ENCODE data around the gene ZNF319. TPM values are rescaled to one million over a fixed set of nuclear protein-coding genes. Genes with fewer than 3 reads are reported as not detected.

The ZNF319 gene
- polyA plus RNA-seq, 1 donor (not counting 4 experiments of a cell fraction or from before 2014, with no cell fraction given): 3.3 TPM

DNA sequence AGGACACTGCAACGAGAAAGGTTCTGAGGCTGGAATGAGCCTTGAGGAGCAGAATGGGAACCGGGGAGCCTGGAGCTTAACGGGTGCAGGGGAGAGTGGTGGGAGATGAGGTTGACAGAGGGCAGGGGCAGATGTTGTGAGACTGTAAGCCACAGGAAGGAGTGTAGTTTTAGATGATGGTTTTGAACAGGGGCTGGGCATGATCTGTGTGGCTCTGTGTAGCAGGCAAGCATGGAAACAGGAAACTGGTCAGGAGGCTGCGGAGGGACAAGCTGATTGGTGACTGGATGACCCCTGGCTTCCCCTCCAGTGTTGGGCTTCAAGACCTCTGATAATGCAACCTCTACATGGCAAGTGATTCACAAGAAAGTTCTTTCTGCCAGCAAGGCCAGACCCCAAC, 28.2 kb downstream of the ZNF319 start:
- Histone ChIP-seq H3K9me3 (ENCODE audit: control insufficient read depth, low read depth, low read length) (no peaks in the 10 kb centered on the region), H3K4me2 (ENCODE audit: control insufficient read depth, extremely low read depth, insufficient read depth, low read depth, low read length) (no peak overlapping the region), H4K20me1 (ENCODE audit: control insufficient read depth, extremely low read depth, insufficient read depth, low read length) (no peaks in the 10 kb centered on the region), H3K27me3 (ENCODE audit: control insufficient read depth, extremely low read depth, insufficient read depth, low read length) (peaks cover 5% of the 10 kb centered on the region), H2AFZ (ENCODE audit: control insufficient read depth, low read length) (no peak overlapping the region), H3K4me3 (ENCODE audit: control insufficient read depth in 2 of 3, extremely low read depth in 1 of 3, insufficient read depth in 2 of 3, low read depth in 1 of 3, low read length in 3 of 3) (no peak overlapping the region), H3K4me1 (ENCODE audit: control insufficient read depth, extremely low read depth, insufficient read depth, low read length) (peaks cover 11% of the 10 kb centered on the region), H3K27ac (ENCODE audit: control insufficient read depth, insufficient read depth, low read length) (no peak overlapping the region), H3K79me2 (ENCODE audit: control insufficient read depth, insufficient read depth, low read length) (no peaks in the 10 kb centered on the region), H3K36me3 (ENCODE audit: control insufficient read depth in 2 of 2, extremely low read depth in 1 of 2, insufficient read depth in 2 of 2, low read length in 2 of 2) (no peaks in the 10 kb centered on the region), H3K9me1 (ENCODE audit: control insufficient read depth, extremely low read depth, insufficient read depth, low read length) (no peaks in the 10 kb centered on the region), H3K9ac (ENCODE audit: control insufficient read depth, extremely low read depth, insufficient read depth, low read length) (no peak overlapping the region)
- DNase-seq (ENCODE audit: low read depth, low spot score) (no peak), FAIRE-seq (no peak)
- dilution Hi-C loops (cut with MboI; ENCODE audit: extremely low pct_ligation_motif_present, low sequenced_read_pairs): no loop called here
- TF ChIP-seq, protein P1, sequence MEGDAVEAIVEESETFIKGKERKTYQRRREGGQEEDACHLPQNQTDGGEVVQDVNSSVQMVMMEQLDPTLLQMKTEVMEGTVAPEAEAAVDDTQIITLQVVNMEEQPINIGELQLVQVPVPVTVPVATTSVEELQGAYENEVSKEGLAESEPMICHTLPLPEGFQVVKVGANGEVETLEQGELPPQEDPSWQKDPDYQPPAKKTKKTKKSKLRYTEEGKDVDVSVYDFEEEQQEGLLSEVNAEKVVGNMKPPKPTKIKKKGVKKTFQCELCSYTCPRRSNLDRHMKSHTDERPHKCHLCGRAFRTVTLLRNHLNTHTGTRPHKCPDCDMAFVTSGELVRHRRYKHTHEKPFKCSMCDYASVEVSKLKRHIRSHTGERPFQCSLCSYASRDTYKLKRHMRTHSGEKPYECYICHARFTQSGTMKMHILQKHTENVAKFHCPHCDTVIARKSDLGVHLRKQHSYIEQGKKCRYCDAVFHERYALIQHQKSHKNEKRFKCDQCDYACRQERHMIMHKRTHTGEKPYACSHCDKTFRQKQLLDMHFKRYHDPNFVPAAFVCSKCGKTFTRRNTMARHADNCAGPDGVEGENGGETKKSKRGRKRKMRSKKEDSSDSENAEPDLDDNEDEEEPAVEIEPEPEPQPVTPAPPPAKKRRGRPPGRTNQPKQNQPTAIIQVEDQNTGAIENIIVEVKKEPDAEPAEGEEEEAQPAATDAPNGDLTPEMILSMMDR (optimal IDR thresholded peaks at IDR 0.05 in 1 of 3, IDR thresholded peaks at IDR 0.05 in 1 of 3, conservative IDR thresholded peaks at IDR 0.05 in 1 of 3; ENCODE audit: extremely low read depth in 1 of 3, insufficient read depth in 2 of 3, low read length in 3 of 3): no peak
- TF ChIP-seq EZH2 (IDR thresholded peaks at IDR 0.05; ENCODE audit: low read length): no peak

DNA sequence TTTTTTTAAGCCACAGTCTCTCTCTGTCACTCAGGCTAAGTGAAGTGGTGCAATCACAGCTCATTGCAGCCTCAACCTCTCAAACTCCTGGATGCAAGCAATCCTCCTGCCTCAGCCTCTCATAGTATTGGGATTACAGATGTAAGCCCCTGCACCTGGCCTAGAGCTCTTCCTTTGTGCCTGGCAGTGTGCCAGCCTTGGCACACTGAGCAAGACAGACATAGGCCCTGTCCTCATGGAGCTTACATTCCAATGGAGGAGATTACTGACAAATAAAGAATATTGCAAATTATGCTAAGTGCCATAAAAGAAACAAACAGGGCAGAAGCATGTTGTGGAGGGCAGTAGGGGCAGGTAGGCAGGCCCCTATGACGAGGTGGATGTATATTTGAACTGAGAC, 28.6 kb downstream of the ZNF319 start:
- H3K4me3 ChIP-seq (ENCODE audit: control insufficient read depth in 2 of 3, extremely low read depth in 1 of 3, insufficient read depth in 2 of 3, low read depth in 1 of 3, low read length in 3 of 3): no peak overlapping the region
- H3K27ac ChIP-seq (ENCODE audit: control insufficient read depth, insufficient read depth, low read length): no peak overlapping the region
- peaks cover 11% of the 10 kb centered on the region for H3K4me1 ChIP-seq (ENCODE audit: control insufficient read depth, extremely low read depth, insufficient read depth, low read length)
- no peak for TF ChIP-seq EZH2 (IDR thresholded peaks at IDR 0.05; ENCODE audit: low read length)
- TF ChIP-seq, protein P1 (optimal IDR thresholded peaks at IDR 0.05 in 1 of 3, IDR thresholded peaks at IDR 0.05 in 1 of 3, conservative IDR thresholded peaks at IDR 0.05 in 1 of 3; ENCODE audit: extremely low read depth in 1 of 3, insufficient read depth in 2 of 3, low read length in 3 of 3): no peak
- H3K9me1 ChIP-seq (ENCODE audit: control insufficient read depth, extremely low read depth, insufficient read depth, low read length): no peaks in the 10 kb centered on the region
- no peak overlapping the region for H3K4me2 ChIP-seq (ENCODE audit: control insufficient read depth, extremely low read depth, insufficient read depth, low read depth, low read length)
- H2AFZ ChIP-seq (ENCODE audit: control insufficient read depth, low read length): no peak overlapping the region
- dilution Hi-C loops (cut with MboI; ENCODE audit: extremely low pct_ligation_motif_present, low sequenced_read_pairs): no loop called here
- H3K79me2 ChIP-seq (ENCODE audit: control insufficient read depth, insufficient read depth, low read length): no peaks in the 10 kb centered on the region
- no peaks in the 10 kb centered on the region for H3K36me3 ChIP-seq (ENCODE audit: control insufficient read depth in 2 of 2, extremely low read depth in 1 of 2, insufficient read depth in 2 of 2, low read length in 2 of 2)
- H3K9ac ChIP-seq (ENCODE audit: control insufficient read depth, extremely low read depth, insufficient read depth, low read length): no peak overlapping the region
- no peaks in the 10 kb centered on the region for H3K9me3 ChIP-seq (ENCODE audit: control insufficient read depth, low read depth, low read length)
- peaks cover 5% of the 10 kb centered on the region for H3K27me3 ChIP-seq (ENCODE audit: control insufficient read depth, extremely low read depth, insufficient read depth, low read length)
- DNase-seq (ENCODE audit: low read depth, low spot score): no peak
- FAIRE-seq: no peak
- H4K20me1 ChIP-seq (ENCODE audit: control insufficient read depth, extremely low read depth, insufficient read depth, low read length): no peaks in the 10 kb centered on the region

All from keratinocyte (primary cell).